HPDE6-E6E7 (cell line): ENCODE data around the gene TENM4.
"Not testable (repeated sequence)": the region's sequence is repeated elsewhere in the genome, so short reads cannot be mapped to it uniquely, and the experiment has no call there.

Experiments used
- DNase-seq: peaks from one replicate; pipeline ENCODE4 v3.0.0; 2011; ENCODE audit warnings: missing footprints; ENCODE audit errors: extremely low spot score

The TENM4 gene

GRCh38 chr11:78845496-78845895 lies 595.3 kb downstream of the TENM4 start:
- DNase-seq: no peak

GRCh38 chr11:78841456-78842060 lies 599.3 kb downstream of the TENM4 start:
- DNase-seq: no peak

GRCh38 chr11:78840623-78841022 lies 600.2 kb downstream of the TENM4 start:
- DNase-seq: no peak

GRCh38 chr11:78840200-78840599 lies 600.6 kb downstream of the TENM4 start:
- no peak for DNase-seq

GRCh38 chr11:78838417-78838816 lies 602.4 kb downstream of the TENM4 start:
- peak; percentile 23 for DNase-seq

- DNase-seq: no peak
Observed at GRCh38 chr11:78835646-78836045, 605.2 kb downstream of the TENM4 start.

- DNase-seq: no peak
Observed at GRCh38 chr11:78834886-78835285, 605.9 kb downstream of the TENM4 start.

GRCh38 chr11:78833237-78833636 lies 607.6 kb downstream of the TENM4 start:
- no peak for DNase-seq

GRCh38 chr11:78832226-78832947 lies 608.4 kb downstream of the TENM4 start:
- DNase-seq: no peak

GRCh38 chr11:78831571-78831970 lies 609.3 kb downstream of the TENM4 start:
- no peak for DNase-seq

GRCh38 chr11:78830277-78830819 lies 610.5 kb downstream of the TENM4 start:
- DNase-seq: no peak

GRCh38 chr11:78829146-78829545 lies 611.7 kb downstream of the TENM4 start:
- DNase-seq: no peak

- DNase-seq: no peak
Observed at GRCh38 chr11:78828676-78829075, 612.2 kb downstream of the TENM4 start.

- DNase-seq: not testable (repeated sequence)
Observed at GRCh38 chr11:78827291-78827690, 613.5 kb downstream of the TENM4 start.

- no peak for DNase-seq
Observed at GRCh38 chr11:78825591-78826020, 615.2 kb downstream of the TENM4 start.

GRCh38 chr11:78823588-78823987 lies 617.2 kb downstream of the TENM4 start:
- no peak for DNase-seq

GRCh38 chr11:78822931-78823423 lies 617.9 kb downstream of the TENM4 start:
- DNase-seq: no peak

GRCh38 chr11:78821371-78822306 lies 619.2 kb downstream of the TENM4 start:
- DNase-seq: no peak

- DNase-seq: no peak
Observed at GRCh38 chr11:78820741-78821140, 620.1 kb downstream of the TENM4 start.

GRCh38 chr11:78818201-78818600 lies 622.6 kb downstream of the TENM4 start:
- DNase-seq: no peak

- DNase-seq: no peak
Observed at GRCh38 chr11:78815831-78816230, 625.0 kb downstream of the TENM4 start.
